Neural cell (in vitro differentiated cells): ENCODE data around the gene SCNN1G. TPM values are rescaled to one million over a fixed set of nuclear protein-coding genes. Genes with fewer than 3 reads are reported as not detected.

ENCODE experiments used
- H2AFZ ChIP-seq: fragments of 200-600, 300-800 bp; sonication (generic), shearing (Covaris generic); 2 replicates; pipeline ENCODE4 v1.6.0; 2014; ENCODE audit warnings: low read depth, mild to moderate bottlenecking, antibody characterized with exemption, low read length, moderate library complexity
- H3F3A ChIP-seq: fragments of 200-600 bp; shearing (Covaris generic); 2 replicates; pipeline ENCODE4 v1.6.1; 2016; ENCODE audit warnings: mild to moderate bottlenecking, moderate library complexity, mixed read lengths, antibody characterized with exemption, low read length; ENCODE audit not compliant: insufficient read depth, poor library complexity, severe bottlenecking
- H3K27ac ChIP-seq: fragments of 200-600, 300-800 bp; sonication (generic), shearing (Covaris generic); 2 replicates; pipeline ENCODE4 v1.5.1; 2014; ENCODE audit warnings: mild to moderate bottlenecking, low read length, moderate library complexity
- H3K27me3 ChIP-seq: fragments of 300-800, 200-600 bp; sonication (generic), shearing (Covaris generic); 2 replicates; pipeline ENCODE4 v1.6.0; 2014; ENCODE audit warnings: mild to moderate bottlenecking, low read depth, low read length, moderate library complexity; ENCODE audit not compliant: insufficient read depth
- H3K36me3 ChIP-seq: fragments of 300-800, 200-600 bp; sonication (generic), shearing (Covaris generic); 2 replicates; pipeline ENCODE4 v1.5.1; 2014; ENCODE audit warnings: mild to moderate bottlenecking, antibody characterized with exemption, low read length, moderate library complexity; ENCODE audit not compliant: insufficient read depth
- H3K4me2 ChIP-seq: fragments of 300-800, 200-600 bp; sonication (generic), shearing (Covaris generic); 2 replicates; pipeline ENCODE4 v1.6.0; 2014; ENCODE audit warnings: mild to moderate bottlenecking, low read length
- H3K4me3 ChIP-seq: fragments of 300-800, 200-600 bp; sonication (generic), shearing (Covaris generic); 2 replicates; pipeline ENCODE4 v1.5.1; 2014; ENCODE audit warnings: mild to moderate bottlenecking, low read length, moderate library complexity
- H3K79me2 ChIP-seq: fragments of 200-600 bp; shearing (Covaris generic); replicated peaks from 2 replicates; pipeline ENCODE4 v1.6.0; 2014; ENCODE audit warnings: mild to moderate bottlenecking, low read length, moderate library complexity; ENCODE audit not compliant: insufficient read depth
- H3K9ac ChIP-seq: fragments of 300-800, 200-600 bp; sonication (generic), shearing (Covaris generic); 2 replicates; pipeline ENCODE4 v1.6.1; 2016; ENCODE audit warnings: mild to moderate bottlenecking, low read length, mixed read lengths
- H3K9me2 ChIP-seq: fragments of 200-600 bp; shearing (Covaris generic); 2 replicates; pipeline ENCODE4 v1.6.1; 2016; ENCODE audit warnings: mild to moderate bottlenecking, low read length, mixed read lengths; ENCODE audit not compliant: insufficient read depth
- H3K9me3 ChIP-seq: fragments of 200-600, 300-800 bp; sonication (generic), shearing (Covaris generic); 2 replicates; pipeline ENCODE4 v1.6.1; 2016; ENCODE audit warnings: mild to moderate bottlenecking, mixed run types, low read length, moderate library complexity, mixed read lengths
- H4K20me1 ChIP-seq: fragments of 200-600 bp; shearing (Covaris generic); 2 replicates; pipeline ENCODE4 v1.6.1; 2016; ENCODE audit warnings: mild to moderate bottlenecking, mixed run types; ENCODE audit not compliant: insufficient read depth
- EP300 ChIP-seq: fragments of 450-650 bp; conservative IDR thresholded peaks from 2 replicates; pipeline ENCODE4 v1.6.1; 2014; ENCODE audit warnings: antibody characterized with exemption, mild to moderate bottlenecking, moderate library complexity; ENCODE audit not compliant: poor library complexity, severe bottlenecking
- EZH2 ChIP-seq: fragments of 200-600, 300-800 bp; shearing (Covaris generic), sonication (generic); IDR thresholded peaks from 2 replicates; pipeline ENCODE4 v1.6.1; 2014; ENCODE audit warnings: antibody characterized with exemption, low read length, borderline replicate concordance, mild to moderate bottlenecking; ENCODE audit not compliant: insufficient read depth, poor library complexity, severe bottlenecking
- MXI1 ChIP-seq: fragments of 450-650 bp; conservative IDR thresholded peaks from 2 replicates; pipeline ENCODE4 v1.6.1; 2014; ENCODE audit warnings: antibody characterized with exemption, mild to moderate bottlenecking; ENCODE audit not compliant: poor library complexity, severe bottlenecking
- POLR2AphosphoS5 ChIP-seq: IDR thresholded peaks from 2 replicates; pipeline ENCODE4 v1.6.1; 2012
- RAD21 ChIP-seq: fragments of 450-650 bp; conservative IDR thresholded peaks from 2 replicates; pipeline ENCODE4 v1.6.1; 2014; ENCODE audit warnings: antibody characterized with exemption, mild to moderate bottlenecking, moderate library complexity
- SMC3 ChIP-seq: fragments of 450-650 bp; conservative IDR thresholded peaks from 2 replicates; pipeline ENCODE4 v1.6.1; 2014; ENCODE audit warnings: antibody characterized with exemption, mild to moderate bottlenecking, moderate library complexity; ENCODE audit not compliant: poor library complexity
- TAF1 ChIP-seq: IDR thresholded peaks from 2 replicates; pipeline ENCODE4 v1.6.1; 2012; ENCODE audit warnings: low read depth
- polyA plus RNA-seq: library from polyadenylated mRNA; depleted of rRNA; stranded (reverse); fragments of >200 nt; gene quantifications from 2 replicates; pipeline ENCODE4 v1.2.3, GENCODE V29; 2014
- TF ChIP-seq, protein P1 (sequence below): fragments of 450-650 bp; IDR thresholded peaks from 2 replicates; pipeline ENCODE4 v1.5.1; 2014; ENCODE audit warnings: antibody characterized with exemption, mild to moderate bottlenecking, moderate library complexity; ENCODE audit not compliant: poor library complexity, severe bottlenecking
- TF ChIP-seq, protein P2 (sequence below): IDR thresholded peaks from 2 replicates; pipeline ENCODE4 v1.6.1; 2012; ENCODE audit warnings: borderline replicate concordance

SCNN1G gene
- polyA plus RNA-seq, 1 donor from 2014 or later, result not detected

DNA sequence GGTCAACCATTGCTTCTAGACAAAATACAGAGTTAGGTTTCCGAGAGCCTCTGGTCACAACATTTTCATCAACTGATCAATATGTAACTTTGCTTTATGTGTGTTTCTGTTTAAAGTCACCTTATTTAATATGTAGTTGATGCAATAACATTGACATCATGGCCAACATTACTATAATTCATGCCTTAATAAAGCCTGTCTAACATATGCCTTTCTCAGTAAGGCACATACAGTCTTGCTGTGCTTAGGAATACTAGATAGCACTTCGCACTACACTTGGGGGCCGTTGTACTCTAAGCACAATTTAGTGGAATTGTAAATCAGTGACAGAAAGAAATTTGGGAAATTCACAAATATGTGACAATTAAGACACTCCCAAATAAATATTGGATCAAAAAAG is 9.6 kb upstream of the SCNN1G start:
- H3K4me2 ChIP-seq, result no peak overlapping the region
- TF ChIP-seq RAD21, result no peak
- TF ChIP-seq, protein P1, sequence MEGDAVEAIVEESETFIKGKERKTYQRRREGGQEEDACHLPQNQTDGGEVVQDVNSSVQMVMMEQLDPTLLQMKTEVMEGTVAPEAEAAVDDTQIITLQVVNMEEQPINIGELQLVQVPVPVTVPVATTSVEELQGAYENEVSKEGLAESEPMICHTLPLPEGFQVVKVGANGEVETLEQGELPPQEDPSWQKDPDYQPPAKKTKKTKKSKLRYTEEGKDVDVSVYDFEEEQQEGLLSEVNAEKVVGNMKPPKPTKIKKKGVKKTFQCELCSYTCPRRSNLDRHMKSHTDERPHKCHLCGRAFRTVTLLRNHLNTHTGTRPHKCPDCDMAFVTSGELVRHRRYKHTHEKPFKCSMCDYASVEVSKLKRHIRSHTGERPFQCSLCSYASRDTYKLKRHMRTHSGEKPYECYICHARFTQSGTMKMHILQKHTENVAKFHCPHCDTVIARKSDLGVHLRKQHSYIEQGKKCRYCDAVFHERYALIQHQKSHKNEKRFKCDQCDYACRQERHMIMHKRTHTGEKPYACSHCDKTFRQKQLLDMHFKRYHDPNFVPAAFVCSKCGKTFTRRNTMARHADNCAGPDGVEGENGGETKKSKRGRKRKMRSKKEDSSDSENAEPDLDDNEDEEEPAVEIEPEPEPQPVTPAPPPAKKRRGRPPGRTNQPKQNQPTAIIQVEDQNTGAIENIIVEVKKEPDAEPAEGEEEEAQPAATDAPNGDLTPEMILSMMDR, result no peak
- no peaks in the 10 kb centered on the region for H3K9me2 ChIP-seq
- H4K20me1 ChIP-seq, result no peaks in the 10 kb centered on the region
- no peaks in the 10 kb centered on the region for H3K9me3 ChIP-seq
- H3K36me3 ChIP-seq, result no peaks in the 10 kb centered on the region
- no peak overlapping the region for H3K4me3 ChIP-seq
- H3F3A ChIP-seq, result no peaks in the 10 kb centered on the region
- H3K27me3 ChIP-seq, result no peaks in the 10 kb centered on the region
- H2AFZ ChIP-seq, result no peak overlapping the region
- H3K79me2 ChIP-seq, result no peaks in the 10 kb centered on the region
- H3K9ac ChIP-seq, result no peak overlapping the region
- no peak overlapping the region for H3K27ac ChIP-seq

DNA sequence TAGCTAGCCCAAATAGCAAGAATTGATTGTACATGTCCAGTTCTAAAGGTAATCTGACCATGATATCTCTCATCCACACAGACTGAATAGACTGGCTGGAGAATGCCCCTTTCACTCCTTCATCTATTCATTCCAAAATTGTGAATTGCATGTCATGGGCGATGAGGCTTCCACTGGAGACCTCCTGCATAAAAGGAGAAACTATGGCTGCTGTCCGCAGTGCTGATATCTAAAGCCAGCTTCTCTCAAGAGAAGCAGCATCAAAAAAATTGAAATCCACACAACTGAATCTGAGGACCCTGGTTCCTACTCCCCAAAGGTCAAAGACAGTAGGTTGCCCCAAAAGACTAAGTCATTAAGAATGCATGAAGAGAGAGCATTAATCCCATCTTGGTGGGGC is 7.9 kb upstream of the SCNN1G start:
- Histone ChIP-seq H3K9me2 (no peaks in the 10 kb centered on the region), H3K79me2 (no peaks in the 10 kb centered on the region), H3K4me3 (no peak overlapping the region), H3K4me2 (no peak overlapping the region), H2AFZ (no peak overlapping the region), H4K20me1 (no peaks in the 10 kb centered on the region), H3K27ac (no peak overlapping the region), H3K9ac (no peak overlapping the region), H3K36me3 (no peaks in the 10 kb centered on the region), H3F3A (no peaks in the 10 kb centered on the region), H3K27me3 (no peaks in the 10 kb centered on the region), H3K9me3 (no peaks in the 10 kb centered on the region)
- no peak for TF ChIP-seq MXI1
- no peak for TF ChIP-seq EZH2
- TF ChIP-seq SMC3, result no peak
- no peak for TF ChIP-seq POLR2AphosphoS5
- TF ChIP-seq, protein P2, sequence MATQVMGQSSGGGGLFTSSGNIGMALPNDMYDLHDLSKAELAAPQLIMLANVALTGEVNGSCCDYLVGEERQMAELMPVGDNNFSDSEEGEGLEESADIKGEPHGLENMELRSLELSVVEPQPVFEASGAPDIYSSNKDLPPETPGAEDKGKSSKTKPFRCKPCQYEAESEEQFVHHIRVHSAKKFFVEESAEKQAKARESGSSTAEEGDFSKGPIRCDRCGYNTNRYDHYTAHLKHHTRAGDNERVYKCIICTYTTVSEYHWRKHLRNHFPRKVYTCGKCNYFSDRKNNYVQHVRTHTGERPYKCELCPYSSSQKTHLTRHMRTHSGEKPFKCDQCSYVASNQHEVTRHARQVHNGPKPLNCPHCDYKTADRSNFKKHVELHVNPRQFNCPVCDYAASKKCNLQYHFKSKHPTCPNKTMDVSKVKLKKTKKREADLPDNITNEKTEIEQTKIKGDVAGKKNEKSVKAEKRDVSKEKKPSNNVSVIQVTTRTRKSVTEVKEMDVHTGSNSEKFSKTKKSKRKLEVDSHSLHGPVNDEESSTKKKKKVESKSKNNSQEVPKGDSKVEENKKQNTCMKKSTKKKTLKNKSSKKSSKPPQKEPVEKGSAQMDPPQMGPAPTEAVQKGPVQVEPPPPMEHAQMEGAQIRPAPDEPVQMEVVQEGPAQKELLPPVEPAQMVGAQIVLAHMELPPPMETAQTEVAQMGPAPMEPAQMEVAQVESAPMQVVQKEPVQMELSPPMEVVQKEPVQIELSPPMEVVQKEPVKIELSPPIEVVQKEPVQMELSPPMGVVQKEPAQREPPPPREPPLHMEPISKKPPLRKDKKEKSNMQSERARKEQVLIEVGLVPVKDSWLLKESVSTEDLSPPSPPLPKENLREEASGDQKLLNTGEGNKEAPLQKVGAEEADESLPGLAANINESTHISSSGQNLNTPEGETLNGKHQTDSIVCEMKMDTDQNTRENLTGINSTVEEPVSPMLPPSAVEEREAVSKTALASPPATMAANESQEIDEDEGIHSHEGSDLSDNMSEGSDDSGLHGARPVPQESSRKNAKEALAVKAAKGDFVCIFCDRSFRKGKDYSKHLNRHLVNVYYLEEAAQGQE, result no peak
- TF ChIP-seq EP300, result no peak
- TF ChIP-seq, protein P1, result no peak
- TF ChIP-seq RAD21, result no peak
- TF ChIP-seq TAF1, result no peak
